ENCODE results near the gene SEC24C. TPM values are rescaled to one million over a fixed set of nuclear protein-coding genes. Genes with fewer than 3 reads are reported as not detected.
"Not testable (repeated sequence)": the region's sequence is repeated elsewhere in the genome, so short reads cannot be mapped to it uniquely, and the experiment has no call there.

SEC24C gene
- total RNA-seq, 1 experiment from 2014 or later, result 113 TPM

- Histone ChIP-seq H3K9me3 (ENCODE audit: control insufficient read depth, insufficient read depth, low read depth, low read length) (no peaks in the 10 kb centered on the region), H3K4me1 (ENCODE audit: control insufficient read depth, insufficient read depth, low read length) (peaks cover 20% of the 10 kb centered on the region), H3K27ac (ENCODE audit: low read length) (peak overlapping the region; percentile 92), H3K4me3 (ENCODE audit: low read depth in 2 of 2, low read length in 2 of 2) (peak overlapping the region; percentile 86 to 95), H3K27me3 (ENCODE audit: control insufficient read depth, insufficient read depth, low read length) (no peaks in the 10 kb centered on the region), H3K36me3 (ENCODE audit: control insufficient read depth, insufficient read depth, low read length) (peaks cover 9% of the 10 kb centered on the region; the same call in 1 of the 2 replicates)
- in situ Hi-C loops (cut with HindIII; ENCODE audit: low pct_unique_long_range_greater_than_20kb, low sequenced_read_pairs) (no loop called here), intact Hi-C loops (cut with micrococcal nuclease; ENCODE audit: unreplicated experiment) (no loop called here)
- no TSS peak for BruUV-seq (replicated peaks)
- DNase-seq (ENCODE audit: low read depth, low spot score) (no peak), ATAC-seq (peak; percentile 2)
- POLR2A ChIA-PET, result interaction anchor here (0.6 kb wide), 2 partner anchors 18 to 41 kb away, joined by 3 read pairs; no protein-coding TSS in a partner anchor
- CTCF ChIA-PET, result no interaction called here
- TF ChIP-seq REST (IDR thresholded peaks at IDR 0.05; ENCODE audit: insufficient read depth in 1 of 2, low read depth in 2 of 2, low read length in 1 of 2) (peak; percentile 65 to 76; a peak in 3 of 4 replicates), TCF7L2 (IDR thresholded peaks at IDR 0.05; ENCODE audit: low read depth, low read length) (no peak), CTCF (IDR thresholded peaks at IDR 0.05) (no peak), POLR2AphosphoS5 (IDR thresholded peaks at IDR 0.05; ENCODE audit: low read depth, low read length) (no peak), SIN3A (IDR thresholded peaks at IDR 0.05; ENCODE audit: borderline replicate concordance, insufficient read depth, low read depth, low read length) (peak; percentile 57; the same call in 1 of the 2 replicates)
These were observed 41.7 kb downstream of the SEC24C start for GRCh38 chr10:73785721-73786511.

GRCh38 chr10:73786512-73786885 lies 42.3 kb downstream of the SEC24C start:
- DNase-seq (ENCODE audit: low read depth, low spot score) (no peak), ATAC-seq (no peak)
- CTCF ChIA-PET, result no interaction called here
- in situ Hi-C loops (cut with HindIII; ENCODE audit: low pct_unique_long_range_greater_than_20kb, low sequenced_read_pairs) (no loop called here), intact Hi-C loops (cut with micrococcal nuclease; ENCODE audit: unreplicated experiment) (no loop called here)
- Histone ChIP-seq H3K27ac (ENCODE audit: low read length) (peak overlapping the region; percentile 92), H3K9me3 (ENCODE audit: control insufficient read depth, insufficient read depth, low read depth, low read length) (no peaks in the 10 kb centered on the region), H3K4me3 (ENCODE audit: low read depth in 2 of 2, low read length in 2 of 2) (peak overlapping the region; percentile 86 to 95), H3K4me1 (ENCODE audit: control insufficient read depth, insufficient read depth, low read length) (peaks cover 19% of the 10 kb centered on the region), H3K27me3 (ENCODE audit: control insufficient read depth, insufficient read depth, low read length) (no peaks in the 10 kb centered on the region), H3K36me3 (ENCODE audit: control insufficient read depth, insufficient read depth, low read length) (peaks cover 11% of the 10 kb centered on the region; the same call in 1 of the 2 replicates)
- BruUV-seq (replicated peaks), result TSS peak; percentile 61
- TF ChIP-seq POLR2AphosphoS5 (IDR thresholded peaks at IDR 0.05; ENCODE audit: low read depth, low read length) (no peak), SIN3A (IDR thresholded peaks at IDR 0.05; ENCODE audit: borderline replicate concordance, insufficient read depth, low read depth, low read length) (no peak), CTCF (IDR thresholded peaks at IDR 0.05) (no peak), TCF7L2 (IDR thresholded peaks at IDR 0.05; ENCODE audit: low read depth, low read length) (no peak), REST (IDR thresholded peaks at IDR 0.05; ENCODE audit: insufficient read depth in 1 of 2, low read depth in 2 of 2, low read length in 1 of 2) (no peak)
- POLR2A ChIA-PET, result interaction anchor here (0.6 kb wide), 1 partner anchor 42 kb away, joined by 3 read pairs; no protein-coding TSS in a partner anchor

GRCh38 chr10:73787031-73787800 lies 43.0 kb downstream of the SEC24C start:
- Histone ChIP-seq H3K4me1 (ENCODE audit: control insufficient read depth, insufficient read depth, low read length) (peaks cover 19% of the 10 kb centered on the region), H3K36me3 (ENCODE audit: control insufficient read depth, insufficient read depth, low read length) (peaks cover 13% of the 10 kb centered on the region; the same call in 1 of the 2 replicates), H3K4me3 (ENCODE audit: low read depth in 2 of 2, low read length in 2 of 2) (peak overlapping the region; percentile 86 to 95)
- H3K27me3 ChIP-seq (ENCODE audit: control insufficient read depth, insufficient read depth, low read length); H3K27ac ChIP-seq (ENCODE audit: low read length); intact Hi-C loops (cut with micrococcal nuclease; ENCODE audit: unreplicated experiment); in situ Hi-C loops (cut with HindIII; ENCODE audit: low pct_unique_long_range_greater_than_20kb, low sequenced_read_pairs); DNase-seq (ENCODE audit: low read depth, low spot score); POLR2A ChIA-PET; CTCF ChIA-PET; BruUV-seq (replicated peaks); ATAC-seq; H3K9me3 ChIP-seq (ENCODE audit: control insufficient read depth, insufficient read depth, low read depth, low read length): not testable (repeated sequence)

Measured in Panc1 (cell line).